ENCODE data around the gene DIAPH3.

Gene DIAPH3

GRCh38 chr13:59789558-59789957, 374.2 kb downstream of the DIAPH3 start:
- DNase-seq (ENCODE audit: low read depth in 2 of 2): no peak

- no peak for DNase-seq (ENCODE audit: low read depth in 2 of 2)
These were observed 376.0 kb downstream of the DIAPH3 start for GRCh38 chr13:59787679-59788078.

- no peak for DNase-seq (ENCODE audit: low read depth in 2 of 2)
These were observed 381.0 kb downstream of the DIAPH3 start for GRCh38 chr13:59782696-59783095.

GRCh38 chr13:59780058-59780457, 383.7 kb downstream of the DIAPH3 start:
- no peak for DNase-seq (ENCODE audit: low read depth in 2 of 2)

GRCh38 chr13:59776924-59777690, 386.6 kb downstream of the DIAPH3 start:
- no peak for DNase-seq (ENCODE audit: low read depth in 2 of 2)

- DNase-seq (ENCODE audit: low read depth in 2 of 2): no peak
These were observed 389.2 kb downstream of the DIAPH3 start for GRCh38 chr13:59774491-59774971.

GRCh38 chr13:59771272-59771671, 392.5 kb downstream of the DIAPH3 start:
- DNase-seq (ENCODE audit: low read depth in 2 of 2): no peak

- no peak for DNase-seq (ENCODE audit: low read depth in 2 of 2)
These were observed 393.3 kb downstream of the DIAPH3 start for GRCh38 chr13:59770451-59770850.

GRCh38 chr13:59766236-59766635, 397.5 kb downstream of the DIAPH3 start:
- no peak for DNase-seq (ENCODE audit: low read depth in 2 of 2)

GRCh38 chr13:59755632-59756290, 408.0 kb downstream of the DIAPH3 start:
- no peak for DNase-seq (ENCODE audit: low read depth in 2 of 2)

- no peak for DNase-seq (ENCODE audit: low read depth in 2 of 2)
These were observed 409.3 kb downstream of the DIAPH3 start for GRCh38 chr13:59754411-59754810.

- no peak for DNase-seq (ENCODE audit: low read depth in 2 of 2)
These were observed 412.9 kb downstream of the DIAPH3 start for GRCh38 chr13:59750860-59751259.

- no peak for DNase-seq (ENCODE audit: low read depth in 2 of 2)
These were observed 415.7 kb downstream of the DIAPH3 start for GRCh38 chr13:59748046-59748445.

- DNase-seq (ENCODE audit: low read depth in 2 of 2): no peak
These were observed 416.2 kb downstream of the DIAPH3 start for GRCh38 chr13:59747529-59747928.

GRCh38 chr13:59746291-59746962, 417.3 kb downstream of the DIAPH3 start:
- no peak for DNase-seq (ENCODE audit: low read depth in 2 of 2)

GRCh38 chr13:59745392-59745788, 418.3 kb downstream of the DIAPH3 start:
- DNase-seq (ENCODE audit: low read depth in 2 of 2): no peak

GRCh38 chr13:59744747-59745391, 418.9 kb downstream of the DIAPH3 start:
- DNase-seq (ENCODE audit: low read depth in 2 of 2): no peak

GRCh38 chr13:59743195-59743594, 420.5 kb downstream of the DIAPH3 start:
- DNase-seq (ENCODE audit: low read depth in 2 of 2): no peak

- DNase-seq (ENCODE audit: low read depth in 2 of 2): no peak
These were observed 421.3 kb downstream of the DIAPH3 start for GRCh38 chr13:59742467-59742866.

GRCh38 chr13:59738921-59739320, 424.8 kb downstream of the DIAPH3 start:
- no peak for DNase-seq (ENCODE audit: low read depth in 2 of 2)

GRCh38 chr13:59734393-59734792, 429.3 kb downstream of the DIAPH3 start:
- no peak for DNase-seq (ENCODE audit: low read depth in 2 of 2)

- DNase-seq (ENCODE audit: low read depth in 2 of 2): no peak
These were observed 430.0 kb downstream of the DIAPH3 start for GRCh38 chr13:59733744-59734143.

Data from stimulated activated CD4-positive, alpha-beta T cell treated with anti-CD3 and anti-CD28 coated beads, Interleukin-4, amount 100 ng/mL, for 48 hours (primary cell).